Measurements from ENCODE around the gene EIF3A.

EIF3A gene

DNA sequence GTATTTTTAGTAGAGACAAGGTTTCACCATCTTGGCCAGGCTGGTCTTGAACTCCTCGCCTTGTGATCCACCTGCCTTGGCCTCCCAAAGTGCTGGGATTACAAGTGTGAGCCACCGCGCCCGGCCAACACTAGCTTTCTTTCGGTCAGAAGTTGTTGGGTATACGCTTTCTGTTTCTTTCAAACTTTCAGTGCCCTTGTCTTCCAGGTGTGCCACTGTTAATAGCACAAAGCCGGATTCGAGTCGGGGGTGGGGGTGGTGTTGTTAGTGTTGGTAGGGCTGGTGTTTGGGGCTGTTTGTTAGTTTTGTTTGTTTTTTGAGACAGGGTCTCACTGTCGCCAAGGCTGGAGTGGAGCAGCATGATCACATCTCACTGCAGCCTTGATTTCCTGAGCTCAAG lies 84.9 kb downstream of the EIF3A start:
- no peak overlapping the region for H3K4me3 ChIP-seq (ENCODE audit: low read depth, low read length)
- H3K27me3 ChIP-seq (replicated peaks): no peaks in the 10 kb centered on the region
- DNase-seq: no peak
- no peak overlapping the region for H3K27ac ChIP-seq
- no peaks in the 10 kb centered on the region for H3K36me3 ChIP-seq (replicated peaks)
- in situ Hi-C loops (cut with HindIII; ENCODE audit: low pct_ligation_motif_present, low sequenced_read_pairs): no loop called here
- TF ChIP-seq, protein P1, sequence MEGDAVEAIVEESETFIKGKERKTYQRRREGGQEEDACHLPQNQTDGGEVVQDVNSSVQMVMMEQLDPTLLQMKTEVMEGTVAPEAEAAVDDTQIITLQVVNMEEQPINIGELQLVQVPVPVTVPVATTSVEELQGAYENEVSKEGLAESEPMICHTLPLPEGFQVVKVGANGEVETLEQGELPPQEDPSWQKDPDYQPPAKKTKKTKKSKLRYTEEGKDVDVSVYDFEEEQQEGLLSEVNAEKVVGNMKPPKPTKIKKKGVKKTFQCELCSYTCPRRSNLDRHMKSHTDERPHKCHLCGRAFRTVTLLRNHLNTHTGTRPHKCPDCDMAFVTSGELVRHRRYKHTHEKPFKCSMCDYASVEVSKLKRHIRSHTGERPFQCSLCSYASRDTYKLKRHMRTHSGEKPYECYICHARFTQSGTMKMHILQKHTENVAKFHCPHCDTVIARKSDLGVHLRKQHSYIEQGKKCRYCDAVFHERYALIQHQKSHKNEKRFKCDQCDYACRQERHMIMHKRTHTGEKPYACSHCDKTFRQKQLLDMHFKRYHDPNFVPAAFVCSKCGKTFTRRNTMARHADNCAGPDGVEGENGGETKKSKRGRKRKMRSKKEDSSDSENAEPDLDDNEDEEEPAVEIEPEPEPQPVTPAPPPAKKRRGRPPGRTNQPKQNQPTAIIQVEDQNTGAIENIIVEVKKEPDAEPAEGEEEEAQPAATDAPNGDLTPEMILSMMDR (IDR thresholded peaks at IDR 0.05; ENCODE audit: low read depth, low read length, missing control alignments): no peak

DNA sequence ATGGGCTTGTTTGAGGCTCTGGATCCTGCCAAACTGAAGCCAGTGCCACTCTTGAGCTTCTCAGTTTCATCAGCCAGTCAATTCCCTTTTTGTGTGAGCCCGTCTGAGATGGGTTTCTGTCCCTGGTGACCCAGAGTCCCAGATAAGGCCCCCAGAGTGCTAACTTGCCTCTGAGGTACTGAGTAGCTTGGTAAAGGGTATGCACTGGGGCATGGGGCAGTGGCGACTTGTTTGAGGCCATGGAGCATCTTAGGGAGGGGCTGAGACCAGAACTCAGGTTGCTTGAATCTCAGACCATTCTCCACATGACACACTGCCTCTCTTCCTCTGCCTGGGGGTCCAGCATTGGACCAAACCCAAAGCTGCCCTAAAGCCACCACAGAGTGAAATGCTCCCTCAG lies 86.3 kb downstream of the EIF3A start:
- in situ Hi-C loops (cut with HindIII; ENCODE audit: low pct_ligation_motif_present, low sequenced_read_pairs): no loop called here
- TF ChIP-seq, protein P1 (IDR thresholded peaks at IDR 0.05; ENCODE audit: low read depth, low read length, missing control alignments): no peak
- Histone ChIP-seq H3K27me3 (replicated peaks) (no peaks in the 10 kb centered on the region), H3K36me3 (replicated peaks) (no peaks in the 10 kb centered on the region), H3K4me3 (ENCODE audit: low read depth, low read length) (no peak overlapping the region), H3K27ac (no peak overlapping the region)
- DNase-seq: no peak

- Histone ChIP-seq H3K4me3 (ENCODE audit: low read depth, low read length) (no peak overlapping the region), H3K27ac (no peak overlapping the region), H3K27me3 (replicated peaks) (no peaks in the 10 kb centered on the region), H3K36me3 (replicated peaks) (no peaks in the 10 kb centered on the region)
- TF ChIP-seq, protein P1 (IDR thresholded peaks at IDR 0.05; ENCODE audit: low read depth, low read length, missing control alignments): no peak
- in situ Hi-C loops (cut with HindIII; ENCODE audit: low pct_ligation_motif_present, low sequenced_read_pairs): no loop called here
- DNase-seq: no peak
Measured at GRCh38 chr10:118993214-118993613, 87.4 kb downstream of the EIF3A start.

DNA sequence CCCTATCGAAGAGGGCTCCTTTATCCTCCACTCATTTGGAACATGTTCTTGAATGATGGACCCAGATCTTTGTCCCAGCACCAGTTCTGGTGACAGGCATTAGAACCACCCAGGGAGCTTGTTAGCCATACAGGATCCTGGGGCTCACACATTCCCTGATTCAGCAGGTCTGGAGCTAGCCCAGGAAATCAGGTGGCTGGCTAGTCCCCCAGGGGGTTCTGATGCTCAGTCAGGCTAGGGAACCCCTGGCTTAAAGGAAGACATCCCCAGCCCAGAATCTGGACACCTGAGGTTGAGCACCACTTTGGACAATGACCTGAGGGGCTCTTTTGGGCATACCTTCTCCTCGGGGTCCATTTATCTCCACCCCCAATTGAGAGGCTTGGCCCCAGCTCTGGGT lies 88.1 kb downstream of the EIF3A start:
- Histone ChIP-seq H3K36me3 (replicated peaks) (no peaks in the 10 kb centered on the region), H3K4me3 (ENCODE audit: low read depth, low read length) (no peak overlapping the region), H3K27me3 (replicated peaks) (no peaks in the 10 kb centered on the region), H3K27ac (no peak overlapping the region)
- in situ Hi-C loops (cut with HindIII; ENCODE audit: low pct_ligation_motif_present, low sequenced_read_pairs): no loop called here
- TF ChIP-seq, protein P1 (IDR thresholded peaks at IDR 0.05; ENCODE audit: low read depth, low read length, missing control alignments): no peak
- no peak for DNase-seq

DNA sequence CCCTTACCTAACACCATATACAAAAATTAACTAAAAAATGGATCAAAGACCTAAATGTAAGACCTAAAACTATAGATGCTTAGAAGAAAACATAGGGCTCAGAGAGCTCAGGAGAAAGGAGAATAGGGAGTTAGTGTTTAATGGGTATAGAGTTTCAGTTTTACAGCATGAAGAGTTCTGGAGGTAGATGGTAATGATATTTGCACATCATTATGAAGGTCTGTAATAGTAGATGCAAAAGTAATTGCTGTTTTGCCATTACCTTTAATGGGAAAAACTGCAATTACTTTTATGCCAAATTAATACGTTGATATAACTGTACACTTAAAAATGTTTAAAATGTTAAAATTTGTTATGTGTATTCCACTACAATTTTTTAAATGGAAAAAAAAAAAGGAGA lies 90.3 kb downstream of the EIF3A start:
- Histone ChIP-seq H3K27me3 (replicated peaks) (no peaks in the 10 kb centered on the region), H3K36me3 (replicated peaks) (no peaks in the 10 kb centered on the region), H3K4me3 (ENCODE audit: low read depth, low read length) (no peak overlapping the region), H3K27ac (no peak overlapping the region)
- TF ChIP-seq, protein P1 (IDR thresholded peaks at IDR 0.05; ENCODE audit: low read depth, low read length, missing control alignments): no peak
- in situ Hi-C loops (cut with HindIII; ENCODE audit: low pct_ligation_motif_present, low sequenced_read_pairs): no loop called here
- no peak for DNase-seq
